BJ (cell line): ENCODE measurements around the gene ZNF425. TPM values are rescaled to one million over a fixed set of nuclear protein-coding genes. Genes with fewer than 3 reads are reported as not detected.
"Not testable (repeated sequence)": the region's sequence is repeated elsewhere in the genome, so short reads cannot be mapped to it uniquely, and the experiment has no call there.

Experiments
- CTCF ChIA-PET: fragments of 350-600 bp; formaldehyde crosslinking; extraction: SDS; loops from one replicate; lab custom pipeline; 2021; ENCODE audit warnings: antibody characterized with exemption, inconsistent platforms; lab: Yijun Ruan, JAX
- POLR2A ChIA-PET: fragments of 300-600 bp; sonication (Branson Sonifier 250); formaldehyde crosslinking; extraction: SDS; loops from one replicate; lab custom pipeline; 2021; ENCODE audit warnings: antibody characterized with exemption; lab: Charles Lee
- DNase-seq: peaks from one replicate; pipeline ENCODE4 v3.0.0-alpha.2; 2011; ENCODE audit warnings: low read depth
- H3K27me3 ChIP-seq: 2 replicates; pipeline ENCODE4 v1.6.0; 2011; ENCODE audit warnings: low read length; ENCODE audit not compliant: control insufficient read depth, insufficient read depth
- H3K36me3 ChIP-seq: 2 replicates; pipeline ENCODE4 v1.5.1; 2011; ENCODE audit warnings: low read length; ENCODE audit not compliant: control insufficient read depth, insufficient read depth
- H3K4me3 ChIP-seq: 2 replicates; pipeline ENCODE4 v1.5.1; 2011; ENCODE audit warnings: low read depth, mild to moderate bottlenecking, control low read depth, low read length
- CTCF ChIP-seq: IDR thresholded peaks from 2 replicates; pipeline ENCODE4 v1.5.1; 2011; ENCODE audit warnings: low read depth, mild to moderate bottlenecking, control low read depth, inconsistent platforms, low read length, moderate library complexity; ENCODE audit not compliant: insufficient read depth
- polyA plus RNA-seq: library from polyadenylated mRNA; depleted of rRNA; stranded (reverse); fragments of >200 nt; gene quantifications from 2 replicates; pipeline ENCODE4 v1.2.3, GENCODE V29; 2011

ZNF425 gene
- polyA plus RNA-seq, 1 experiment: 2.0 TPM

- CTCF ChIA-PET: interaction anchor here (1.5 kb wide), 2 partner anchors 25 to 46 kb away, joined by 5 to 6 read pairs; partner anchors contain the start of genes ZNF398 and ZNF425
Measured at GRCh38 chr7:149100821-149101220, 25.3 kb downstream of the ZNF425 start.

DNA sequence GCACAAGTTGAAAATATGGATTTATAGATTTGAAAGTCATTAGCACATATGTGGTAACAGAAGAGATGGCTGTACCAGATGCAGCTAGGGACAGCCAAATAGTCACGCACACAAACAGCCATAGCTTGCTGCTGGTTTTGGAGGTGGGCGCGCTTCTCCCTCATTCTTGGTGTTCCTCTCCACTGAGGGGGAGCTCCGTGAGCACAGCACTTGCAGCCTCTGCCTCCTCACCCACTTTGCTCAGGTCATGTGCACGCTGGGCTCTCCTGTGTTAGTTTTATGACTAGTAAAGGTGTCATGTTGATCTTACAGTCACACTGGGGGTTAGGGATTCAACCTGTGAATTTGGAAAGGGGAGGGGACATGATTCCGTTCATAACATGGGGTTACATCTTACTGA, 27.1 kb downstream of the ZNF425 start:
- ChIA-PET CTCF (no interaction called here), POLR2A (no interaction called here)
- Histone ChIP-seq H3K27me3 (no peaks in the 10 kb centered on the region), H3K36me3 (no peaks in the 10 kb centered on the region), H3K4me3 (no peak overlapping the region)
- no peak for DNase-seq
- no peak for TF ChIP-seq CTCF

More at GRCh38 chr7:149100821-149101220, 25.3 kb downstream of the ZNF425 start:
- no peak for TF ChIP-seq CTCF
- POLR2A ChIA-PET: no interaction called here
- no peak for DNase-seq
- Histone ChIP-seq H3K27me3 (no peaks in the 10 kb centered on the region), H3K4me3 (no peak overlapping the region), H3K36me3 (no peaks in the 10 kb centered on the region)

GRCh38 chr7:149097088-149097487, 29.0 kb downstream of the ZNF425 start:
- no peak for TF ChIP-seq CTCF
- no peak for DNase-seq
- ChIA-PET CTCF (interaction anchor here (0.6 to 1.5 kb wide), 2 partner anchors 31 to 90 kb away, joined by 3 to 4 read pairs; no protein-coding TSS in a partner anchor), POLR2A (no interaction called here)
- H3K4me3 ChIP-seq: no peak overlapping the region
- no peaks in the 10 kb centered on the region for H3K36me3 ChIP-seq
- no peaks in the 10 kb centered on the region for H3K27me3 ChIP-seq

- ChIA-PET POLR2A (no interaction called here), CTCF (interaction anchor here (0.6 kb wide), 1 partner anchor 26 kb away, joined by 6 read pairs; no protein-coding TSS in a partner anchor)
- Histone ChIP-seq H3K4me3 (no peak overlapping the region), H3K27me3 (no peaks in the 10 kb centered on the region), H3K36me3 (no peaks in the 10 kb centered on the region)
- no peak for DNase-seq
- TF ChIP-seq CTCF: no peak
Measured at GRCh38 chr7:149093228-149093627, 32.9 kb downstream of the ZNF425 start.

DNA sequence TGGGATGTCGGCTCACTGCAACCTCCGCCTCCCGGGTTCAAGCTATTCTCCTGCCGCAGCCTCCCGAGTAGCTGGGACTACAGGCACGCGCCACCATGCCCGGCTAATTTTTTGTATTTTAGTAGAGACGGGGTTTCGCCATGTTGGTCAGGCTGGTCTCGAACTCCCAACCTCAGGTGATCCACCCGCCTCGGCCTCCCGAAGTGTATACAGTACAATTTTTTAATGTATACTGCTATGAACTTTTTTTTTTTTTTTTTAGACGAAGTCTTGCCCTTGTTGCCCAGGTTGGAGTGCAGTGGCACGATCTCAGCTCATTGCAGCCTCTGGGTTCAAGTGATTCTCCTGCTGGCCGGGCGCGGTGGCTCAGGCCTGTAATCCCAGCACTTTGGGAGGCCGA, 33.9 kb downstream of the ZNF425 start:
- DNase-seq, H3K36me3 ChIP-seq, POLR2A ChIA-PET, H3K4me3 ChIP-seq, H3K27me3 ChIP-seq: not testable (repeated sequence)
- CTCF ChIA-PET: interaction anchor here (0.8 to 1.1 kb wide), 2 partner anchors 33 to 55 kb away, joined by 3 read pairs; partner anchors contain the start of genes ZNF398 and ZNF425
